RWPE2 (cell line): ENCODE data around the gene CRYZ.
A peak's percentile ranks its signal among the peaks of the same experiment; 100 is the strongest.

ENCODE experiments used
- ATAC-seq: fragments of 200-7000 bp; cut with Tn5 transposase; 3 replicates; pipeline ENCODE4 v1.9.1; 2021; ENCODE audit warnings: low read depth
- DNase-seq: peaks from one replicate; pipeline ENCODE4 v3.0.0-alpha.2; 2020; ENCODE audit warnings: low spot score
- H3K27ac ChIP-seq: fragments of 450-650 bp; 2 replicates; pipeline ENCODE4 v1.5.1; 2017; ENCODE audit warnings: mild to moderate bottlenecking; ENCODE audit not compliant: poor library complexity, severe bottlenecking
- H3K27me3 ChIP-seq: fragments of 250-450 bp; sonication (Bioruptor Pico); 2 replicates; pipeline ENCODE4 v1.5.1; 2021; ENCODE audit warnings: mild to moderate bottlenecking, moderate library complexity; ENCODE audit not compliant: insufficient read depth, poor library complexity, severe bottlenecking
- H3K36me3 ChIP-seq: fragments of 250-450 bp; sonication (Bioruptor Pico); 2 replicates; pipeline ENCODE4 v1.5.1; 2020; ENCODE audit warnings: low read depth, mild to moderate bottlenecking, moderate library complexity
- H3K4me1 ChIP-seq: fragments of 250-450 bp; sonication (Bioruptor Pico); 2 replicates; pipeline ENCODE4 v1.5.1; 2021; ENCODE audit warnings: mild to moderate bottlenecking, moderate library complexity; ENCODE audit not compliant: insufficient read depth, poor library complexity, severe bottlenecking
- H3K4me3 ChIP-seq: fragments of 250-450 bp; sonication (Bioruptor Pico); 2 replicates; pipeline ENCODE4 v1.5.1; 2021; ENCODE audit warnings: mild to moderate bottlenecking, moderate library complexity; ENCODE audit not compliant: severe bottlenecking
- H3K9me3 ChIP-seq: fragments of 250-450 bp; sonication (Bioruptor Pico); 2 replicates; pipeline ENCODE4 v1.5.1; 2021; ENCODE audit warnings: mild to moderate bottlenecking, moderate library complexity; ENCODE audit not compliant: severe bottlenecking
- TF ChIP-seq, protein P1 (sequence below): fragments of 450-650 bp; IDR thresholded peaks from one replicate; pipeline ENCODE4 v1.5.1; 2017; ENCODE audit warnings: mild to moderate bottlenecking, moderate library complexity; ENCODE audit not compliant: poor library complexity, severe bottlenecking

Gene CRYZ

DNA sequence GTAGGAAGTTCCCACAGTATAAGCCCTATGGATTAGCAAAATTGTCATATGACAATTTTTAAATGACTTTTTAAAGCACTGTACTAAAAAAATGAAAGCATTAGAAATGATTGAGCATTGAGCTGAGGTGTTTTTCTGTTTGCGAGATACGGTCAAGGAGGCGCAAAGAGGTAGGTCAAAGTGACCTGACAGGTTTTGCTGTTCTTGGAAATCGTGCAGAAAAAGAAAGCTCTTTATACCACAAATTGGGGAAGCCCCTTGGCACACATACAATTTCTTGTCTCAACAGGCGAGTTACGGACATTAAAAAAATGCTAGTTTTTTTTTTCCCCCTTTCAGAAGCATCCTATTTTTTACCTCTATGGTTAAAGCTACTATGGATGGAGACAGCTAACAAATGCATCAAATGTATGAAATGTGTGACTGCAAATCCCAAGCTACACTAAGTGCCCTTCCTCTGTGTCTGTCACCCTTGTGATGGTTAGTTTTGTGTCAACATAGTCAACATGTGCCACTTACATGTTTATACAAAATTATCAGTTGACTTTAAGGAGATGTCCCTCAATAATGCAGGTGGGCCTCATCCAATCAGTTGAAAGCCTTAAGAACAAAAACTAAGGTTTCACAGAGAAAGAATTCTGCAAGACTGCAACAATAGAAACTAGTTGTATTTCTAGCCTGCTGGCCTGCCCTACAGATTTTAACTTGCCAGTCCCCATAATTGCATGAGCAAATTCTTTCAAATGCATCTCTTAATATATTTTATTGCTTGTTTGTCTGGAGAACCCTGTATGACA, 29.3 kb downstream of the CRYZ start:
- Histone ChIP-seq H3K4me3 (no peak overlapping the region), H3K9me3 (no peaks in the 10 kb centered on the region), H3K27me3 (no peaks in the 10 kb centered on the region), H3K4me1 (no peaks in the 10 kb centered on the region), H3K36me3 (peaks cover 12% of the 10 kb centered on the region), H3K27ac (no peak overlapping the region)
- DNase-seq, result no peak
- TF ChIP-seq, protein P1, sequence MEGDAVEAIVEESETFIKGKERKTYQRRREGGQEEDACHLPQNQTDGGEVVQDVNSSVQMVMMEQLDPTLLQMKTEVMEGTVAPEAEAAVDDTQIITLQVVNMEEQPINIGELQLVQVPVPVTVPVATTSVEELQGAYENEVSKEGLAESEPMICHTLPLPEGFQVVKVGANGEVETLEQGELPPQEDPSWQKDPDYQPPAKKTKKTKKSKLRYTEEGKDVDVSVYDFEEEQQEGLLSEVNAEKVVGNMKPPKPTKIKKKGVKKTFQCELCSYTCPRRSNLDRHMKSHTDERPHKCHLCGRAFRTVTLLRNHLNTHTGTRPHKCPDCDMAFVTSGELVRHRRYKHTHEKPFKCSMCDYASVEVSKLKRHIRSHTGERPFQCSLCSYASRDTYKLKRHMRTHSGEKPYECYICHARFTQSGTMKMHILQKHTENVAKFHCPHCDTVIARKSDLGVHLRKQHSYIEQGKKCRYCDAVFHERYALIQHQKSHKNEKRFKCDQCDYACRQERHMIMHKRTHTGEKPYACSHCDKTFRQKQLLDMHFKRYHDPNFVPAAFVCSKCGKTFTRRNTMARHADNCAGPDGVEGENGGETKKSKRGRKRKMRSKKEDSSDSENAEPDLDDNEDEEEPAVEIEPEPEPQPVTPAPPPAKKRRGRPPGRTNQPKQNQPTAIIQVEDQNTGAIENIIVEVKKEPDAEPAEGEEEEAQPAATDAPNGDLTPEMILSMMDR, result no peak
- no peak for ATAC-seq

GRCh38 chr1:74699331-74699730, 33.5 kb downstream of the CRYZ start:
- no peak overlapping the region for H3K4me3 ChIP-seq
- H3K27me3 ChIP-seq, result no peaks in the 10 kb centered on the region
- H3K36me3 ChIP-seq, result no peaks in the 10 kb centered on the region
- no peak overlapping the region for H3K27ac ChIP-seq
- H3K9me3 ChIP-seq, result no peaks in the 10 kb centered on the region
- ATAC-seq (no peak), DNase-seq (no peak)
- TF ChIP-seq, protein P1, result no peak
- H3K4me1 ChIP-seq, result peaks cover 2% of the 10 kb centered on the region

DNA sequence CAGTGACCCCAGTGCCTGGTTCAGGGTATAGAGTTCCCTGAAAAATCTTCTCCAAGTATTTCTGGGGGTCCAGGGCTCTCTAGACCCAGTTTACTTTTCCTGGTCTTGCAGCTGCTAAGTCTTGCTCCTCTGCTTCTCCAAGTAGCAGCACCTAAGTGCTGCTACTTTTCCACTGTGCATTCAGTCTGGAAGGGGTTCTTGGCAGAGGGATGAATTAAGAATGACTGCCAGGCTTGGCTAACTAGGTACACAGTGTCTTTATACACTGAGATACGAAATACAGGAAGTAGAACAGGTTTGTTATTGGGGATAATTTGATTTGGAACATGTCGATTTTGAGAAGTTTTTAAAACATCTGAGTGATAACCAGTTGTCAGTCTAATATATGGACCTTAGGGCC, 35.0 kb downstream of the CRYZ start:
- TF ChIP-seq, protein P1, result no peak
- H3K36me3 ChIP-seq, result no peaks in the 10 kb centered on the region
- H3K4me3 ChIP-seq, result no peak overlapping the region
- no peaks in the 10 kb centered on the region for H3K9me3 ChIP-seq
- DNase-seq (no peak), ATAC-seq (no peak)
- H3K27me3 ChIP-seq, result no peaks in the 10 kb centered on the region
- H3K4me1 ChIP-seq, result peaks cover 9% of the 10 kb centered on the region
- no peak overlapping the region for H3K27ac ChIP-seq

- peak overlapping the region; percentile 18 for H3K27ac ChIP-seq
- H3K27me3 ChIP-seq, result no peaks in the 10 kb centered on the region
- TF ChIP-seq, protein P1, result no peak
- ATAC-seq (peak; percentile 97), DNase-seq (no peak)
- no peaks in the 10 kb centered on the region for H3K36me3 ChIP-seq
- no peaks in the 10 kb centered on the region for H3K9me3 ChIP-seq
- peaks cover 13% of the 10 kb centered on the region for H3K4me1 ChIP-seq
- H3K4me3 ChIP-seq, result no peak overlapping the region
Measured at GRCh38 chr1:74693473-74693872, 39.4 kb downstream of the CRYZ start.

GRCh38 chr1:74690909-74691308, 41.9 kb downstream of the CRYZ start:
- TF ChIP-seq, protein P1, result no peak
- Histone ChIP-seq H3K4me3 (no peak overlapping the region), H3K4me1 (peaks cover 13% of the 10 kb centered on the region), H3K36me3 (no peaks in the 10 kb centered on the region), H3K9me3 (no peaks in the 10 kb centered on the region), H3K27ac (no peak overlapping the region), H3K27me3 (no peaks in the 10 kb centered on the region)
- DNase-seq, result no peak
- no peak for ATAC-seq
